Hindlimb muscle (tissue), 1 donor: Measurements from ENCODE around the gene PTK6. TPM values are rescaled to one million over a fixed set of nuclear protein-coding genes. Genes with fewer than 3 reads are reported as not detected.
A peak's percentile ranks its signal among the peaks of the same experiment; 100 is the strongest.

Experiments
- DNase-seq: peaks from one replicate; pipeline ENCODE4 v3.0.0-alpha.2; 2013
- polyA plus RNA-seq: library from polyadenylated mRNA; unstranded; fragments of 120-200 nt; gene quantifications from one replicate; pipeline ENCODE4 v1.2.1, GENCODE V29; 2013; ENCODE audit not compliant: insufficient read length

PTK6 gene
- polyA plus RNA-seq, 1 donor = 0.41 TPM

DNA sequence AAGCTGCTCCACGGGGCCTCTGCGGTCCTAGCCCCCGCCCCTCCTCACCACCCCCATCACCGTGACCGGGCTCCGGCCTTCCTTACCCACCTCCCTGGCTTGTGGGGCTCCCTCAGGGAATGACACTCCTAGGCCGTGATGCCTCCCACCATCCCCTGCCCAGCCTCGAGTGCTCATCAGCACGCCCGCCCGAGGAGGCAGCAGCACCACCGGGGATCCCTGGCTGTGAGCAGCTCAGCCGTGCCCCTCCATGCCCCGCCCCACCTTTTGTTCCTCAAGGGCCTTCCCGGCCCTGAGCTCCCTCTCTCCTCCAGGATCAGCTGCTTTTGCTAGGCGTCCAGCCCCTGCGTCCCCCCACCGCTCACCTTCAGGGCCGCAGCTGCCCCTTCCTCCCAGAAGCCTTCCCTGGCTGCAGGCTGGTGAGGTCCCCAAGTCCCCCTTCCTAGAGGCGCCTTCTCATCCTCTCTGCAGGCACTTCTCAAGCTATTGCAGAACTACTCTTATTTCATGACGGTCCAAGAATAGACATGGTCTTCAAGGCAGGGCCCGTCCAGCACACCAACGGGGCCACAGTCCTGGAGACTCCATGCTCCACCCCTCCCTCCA lies 19.8 kb upstream of the PTK6 start:
- no peak for DNase-seq

GRCh38 chr20:63555661-63556381 lies 18.6 kb upstream of the PTK6 start:
- no peak for DNase-seq

- DNase-seq = no peak
Observed at GRCh38 chr20:63554361-63555278, 17.4 kb upstream of the PTK6 start.

GRCh38 chr20:63553933-63554290 lies 16.7 kb upstream of the PTK6 start, which contains the start of gene FNDC11:
TSS of gene FNDC11 (plus strand) at chr20:63554159. CDS start at chr20:63555664, 1,505 bp downstream.
- peak; percentile 32 for DNase-seq

- DNase-seq = peak; percentile 56
Observed at GRCh38 chr20:63553251-63553932, 16.2 kb upstream of the PTK6 start.

DNA sequence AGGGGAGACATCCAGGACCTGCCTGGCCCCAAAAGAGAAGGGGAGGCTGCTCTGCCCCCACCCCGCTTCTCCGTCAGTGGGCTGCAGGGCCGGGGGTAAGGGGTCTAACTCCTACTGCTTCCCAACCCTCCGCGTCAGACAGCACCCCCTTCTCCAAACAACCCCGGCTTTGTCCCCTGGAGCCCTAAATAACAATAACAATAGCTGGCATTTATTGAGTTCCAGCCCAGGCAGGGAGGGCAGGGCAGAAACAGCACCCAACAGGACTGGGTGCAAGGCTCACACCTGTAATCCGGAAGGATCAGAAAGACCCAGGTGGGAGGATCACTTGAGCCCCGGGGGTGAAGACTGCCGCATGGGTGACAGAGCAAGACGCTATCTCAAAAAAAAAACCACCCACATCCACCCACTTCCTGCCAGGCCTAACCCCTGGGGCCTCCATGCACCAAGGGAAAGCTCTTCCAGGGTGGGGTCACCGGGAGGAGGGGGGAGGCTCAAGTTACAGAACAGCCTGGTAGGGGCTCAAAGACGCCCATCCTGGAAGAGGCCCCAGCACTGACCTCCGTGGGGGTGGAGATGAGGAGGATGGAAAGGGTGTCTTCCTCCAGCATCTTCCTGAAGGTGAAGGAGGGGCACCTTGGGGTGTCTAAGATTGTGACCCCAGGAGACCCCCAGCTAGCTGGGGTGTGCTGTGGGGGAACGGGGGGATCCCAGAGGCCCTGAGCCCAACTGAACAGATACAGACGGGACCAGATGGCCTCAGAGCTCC lies 15.5 kb upstream of the PTK6 start:
- DNase-seq = no peak

DNA sequence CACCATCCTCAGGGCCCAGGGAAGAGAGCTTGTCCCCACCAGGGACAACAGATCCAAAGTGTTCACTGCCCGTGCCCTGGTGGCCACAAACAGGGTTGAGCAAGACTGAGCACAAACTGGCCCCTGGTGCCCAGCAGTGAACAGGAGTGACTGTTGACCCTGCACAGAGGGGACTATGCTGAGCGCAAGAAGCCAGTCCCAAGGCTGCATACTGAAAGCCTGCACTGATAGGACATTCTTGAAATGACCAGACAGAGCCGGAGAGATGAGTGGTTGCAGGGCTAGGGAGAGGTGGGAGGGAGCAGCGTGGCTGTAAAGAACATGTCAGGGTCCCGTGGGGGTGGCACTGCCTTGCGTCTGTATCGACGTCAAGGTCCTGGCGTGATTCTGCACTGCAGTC lies 13.9 kb upstream of the PTK6 start:
- DNase-seq = no peak

DNA sequence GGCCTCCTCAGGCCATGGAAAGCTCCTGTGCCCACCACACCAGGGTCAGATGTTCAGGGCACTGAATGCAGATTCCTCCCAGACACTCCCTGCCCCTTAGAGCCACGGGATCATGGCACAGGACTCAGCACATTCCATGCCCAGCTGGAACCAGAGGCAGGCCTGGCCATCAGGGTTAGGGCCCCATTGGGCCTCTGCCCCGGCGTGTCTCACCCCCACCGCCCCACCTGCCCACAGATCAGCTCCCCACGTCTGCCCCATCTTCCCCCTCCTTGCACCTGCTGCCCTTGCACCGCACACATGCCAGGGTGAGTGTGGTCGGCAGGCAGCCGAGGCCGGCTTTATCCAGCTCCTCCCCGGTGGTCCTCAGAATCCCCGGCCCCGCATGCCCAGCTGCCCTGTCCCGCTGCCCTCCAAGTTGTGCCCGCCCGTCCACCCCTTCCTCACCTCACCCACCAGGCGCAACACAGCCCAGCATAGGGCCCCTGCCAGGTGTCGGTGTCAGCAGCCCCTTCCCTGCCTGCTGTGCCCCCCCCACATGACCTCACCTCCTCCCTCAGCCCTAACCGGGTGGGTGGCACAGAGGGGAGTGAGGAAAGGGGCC lies 12.6 kb upstream of the PTK6 start:
- DNase-seq = no peak

- DNase-seq = no peak
Observed at GRCh38 chr20:63549019-63549418, 11.8 kb upstream of the PTK6 start.

GRCh38 chr20:63548542-63548941 lies 11.4 kb upstream of the PTK6 start:
- DNase-seq = no peak

DNA sequence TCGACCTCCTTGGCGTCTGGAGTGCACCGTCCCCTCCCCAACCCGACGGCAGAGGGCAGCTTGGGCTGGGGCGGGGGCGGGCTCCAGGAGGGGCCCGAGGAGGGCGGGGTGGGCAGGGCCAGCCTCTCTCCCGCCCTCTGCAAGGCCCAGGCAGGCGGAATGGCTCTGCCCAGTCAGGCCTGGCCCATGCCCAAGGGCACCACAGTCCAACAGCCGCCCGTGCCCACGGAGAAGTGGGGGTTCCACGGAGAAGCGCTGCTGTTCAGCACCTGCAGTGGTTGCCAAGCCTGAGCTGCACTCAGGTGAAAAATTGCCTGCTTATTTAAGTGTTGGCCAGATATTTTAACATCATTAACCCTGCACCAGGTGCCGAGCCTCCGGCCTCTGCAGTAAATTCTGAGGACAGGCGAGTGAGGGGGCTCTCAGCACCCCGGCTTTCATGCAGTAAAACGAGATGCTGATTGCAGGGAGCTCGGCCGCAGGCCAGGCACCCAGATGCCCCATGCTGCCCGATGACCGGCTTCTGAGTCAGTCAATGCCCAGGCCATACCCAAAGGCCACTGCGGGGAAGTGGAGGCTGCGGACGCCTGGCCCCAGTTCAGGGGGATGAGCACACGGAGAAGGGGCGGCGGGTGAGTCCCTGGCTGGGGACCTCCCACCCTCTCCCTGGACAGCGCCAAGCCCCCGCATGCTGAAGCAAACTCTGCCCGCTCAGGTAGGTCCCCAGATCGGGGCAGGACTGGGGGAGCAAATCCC lies 10.7 kb upstream of the PTK6 start, which contains the start of gene SRMS:
SRMS (minus strand) TSS at position 25 of the 756 bp plus-strand sequence. CDS start 286 bp downstream, outside the sequence.
- DNase-seq = no peak

- no peak for DNase-seq
Observed at GRCh38 chr20:63546956-63547724, 10.0 kb upstream of the PTK6 start.

DNA sequence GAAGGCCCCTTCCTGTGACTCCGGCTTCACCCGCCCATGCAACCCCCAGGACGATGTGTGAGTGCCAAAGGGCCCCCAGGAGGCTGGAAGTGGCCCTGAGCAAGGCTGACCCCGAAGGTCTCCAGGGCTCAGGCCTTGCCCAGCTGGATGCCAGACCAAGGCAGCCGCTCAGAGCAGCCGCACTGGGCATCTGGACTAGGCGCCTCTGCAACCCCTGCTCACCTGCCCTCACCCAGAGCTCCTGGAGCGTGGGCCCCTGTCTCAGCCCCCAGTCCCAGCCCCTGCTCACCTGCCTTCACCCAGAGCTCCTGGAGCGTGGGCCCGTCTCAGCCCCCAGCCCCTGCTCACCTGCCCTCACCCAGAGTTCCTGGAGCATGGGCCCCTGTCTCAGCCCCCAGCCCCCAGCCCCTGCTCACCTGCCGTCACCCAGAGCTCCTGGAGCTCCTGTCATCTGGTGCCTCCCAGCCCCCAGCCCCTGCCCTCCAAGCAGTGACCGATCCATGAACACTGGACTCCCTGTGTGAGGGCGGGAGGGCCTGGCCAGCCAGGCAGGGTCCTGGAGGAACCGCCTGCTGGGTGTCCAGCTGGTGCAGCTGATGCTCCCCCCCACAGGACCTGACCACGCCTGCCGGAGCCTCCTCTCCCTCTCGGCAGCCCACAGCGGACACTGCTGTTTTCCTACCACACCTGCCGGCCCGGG lies 9.2 kb upstream of the PTK6 start:
- no peak for DNase-seq

- DNase-seq = no peak
Observed at GRCh38 chr20:63545814-63546213, 8.6 kb upstream of the PTK6 start.

GRCh38 chr20:63544958-63545516 lies 7.9 kb upstream of the PTK6 start:
- DNase-seq = no peak

DNA sequence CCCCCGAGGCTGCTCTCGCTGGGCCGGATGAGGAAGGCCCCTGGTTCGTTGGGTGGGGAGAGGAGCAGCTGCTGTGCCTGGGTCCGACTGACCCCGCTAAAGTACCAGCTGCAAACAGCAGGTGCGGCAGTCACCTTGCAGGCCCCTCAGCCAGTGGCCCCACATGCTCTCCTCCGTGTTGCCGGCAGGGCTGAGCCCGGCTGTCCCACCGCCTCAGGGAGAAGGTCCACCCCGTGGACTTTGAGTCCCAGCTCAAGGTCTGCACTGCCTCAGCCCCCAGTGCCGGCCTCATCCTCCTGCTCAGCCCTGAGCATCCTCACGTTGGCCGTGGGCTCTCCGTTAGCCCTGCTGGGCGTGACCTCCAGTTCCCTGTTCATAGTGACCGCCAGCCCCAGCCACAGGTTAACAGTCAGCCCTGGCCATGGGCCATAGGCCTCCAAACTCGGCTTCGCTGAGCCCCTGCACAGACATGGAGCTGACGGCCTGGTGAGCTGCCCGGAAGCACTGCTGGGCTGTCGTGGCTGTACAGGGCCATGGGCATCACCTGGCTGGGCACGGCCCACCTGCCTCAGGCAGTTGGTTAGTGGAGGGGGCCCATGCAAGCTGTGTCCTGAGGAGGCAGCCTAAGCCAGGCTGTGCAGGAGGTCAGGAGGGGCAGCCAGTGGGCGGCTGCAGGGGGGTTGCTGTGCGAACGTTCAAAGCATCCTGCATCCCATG lies 7.2 kb upstream of the PTK6 start:
- no peak for DNase-seq

- DNase-seq = no peak
Observed at GRCh38 chr20:63543733-63544132, 6.6 kb upstream of the PTK6 start.

DNA sequence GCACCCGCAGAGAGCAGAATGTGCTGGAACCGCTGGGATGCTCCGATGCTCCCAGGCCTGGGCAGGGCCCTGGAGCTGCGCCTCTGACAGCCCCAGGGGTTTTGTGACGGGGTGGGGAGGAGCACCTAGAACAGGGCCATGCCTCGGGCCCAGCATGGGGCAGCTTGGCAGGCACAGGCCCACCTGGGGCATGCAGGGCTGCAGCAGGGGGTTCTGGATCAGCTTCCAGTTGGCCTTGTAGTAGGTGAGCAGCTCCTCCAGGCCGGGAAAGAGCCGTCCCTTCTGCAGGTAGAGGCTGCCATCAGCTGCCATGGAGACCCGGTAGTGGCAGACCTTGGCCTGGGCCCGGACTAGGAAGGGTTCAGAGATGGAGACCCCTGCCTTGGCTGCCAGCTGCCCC lies 6.0 kb upstream of the PTK6 start:
- DNase-seq = no peak
